ENCODE data around the gene TBC1D7. TPM values are rescaled to one million over a fixed set of nuclear protein-coding genes. Genes with fewer than 3 reads are reported as not detected.

Gene TBC1D7
- total RNA-seq, 4 donors from 2014 or later: 6.9 to 10.7 (median 9.6) TPM

DNA sequence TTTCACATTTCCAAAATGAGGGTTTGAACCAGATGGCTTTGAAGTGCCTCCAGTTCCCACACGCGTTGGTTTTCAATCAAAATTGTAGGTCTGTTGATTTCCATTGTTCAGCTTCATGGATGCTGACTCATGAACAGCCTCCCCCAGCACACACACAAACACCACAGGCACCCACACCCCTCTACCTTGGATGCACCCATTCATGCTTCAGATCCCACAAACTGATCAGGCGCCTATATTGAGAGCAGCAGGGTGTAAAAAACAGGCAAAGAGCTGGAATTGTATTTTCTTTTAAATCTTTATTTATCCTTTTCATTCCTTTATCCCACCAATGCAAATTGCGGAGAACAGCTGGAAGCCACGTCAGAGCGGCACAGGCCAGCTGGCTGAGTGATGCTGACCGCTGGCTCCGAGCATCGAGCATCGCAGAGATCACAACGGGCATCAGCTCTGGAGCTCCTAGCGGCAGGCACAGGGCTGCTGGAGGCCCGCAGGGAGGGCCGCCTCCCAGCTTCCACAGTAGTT is 29.3 kb upstream of the TBC1D7 start:
- H3K4me3 ChIP-seq (replicated peaks in 1 of 3): no peak overlapping the region
- 84 to 88% methylated on average over 14 of the region's 14 CpGs for WGBS, 2 donors
- peaks cover 0 to 18% of the 10 kb centered on the region in 2 donors for H3K4me1 ChIP-seq
- no peaks in the 10 kb centered on the region for H3K27me3 ChIP-seq
- no peak for DNase-seq
- TF ChIP-seq, protein P1, sequence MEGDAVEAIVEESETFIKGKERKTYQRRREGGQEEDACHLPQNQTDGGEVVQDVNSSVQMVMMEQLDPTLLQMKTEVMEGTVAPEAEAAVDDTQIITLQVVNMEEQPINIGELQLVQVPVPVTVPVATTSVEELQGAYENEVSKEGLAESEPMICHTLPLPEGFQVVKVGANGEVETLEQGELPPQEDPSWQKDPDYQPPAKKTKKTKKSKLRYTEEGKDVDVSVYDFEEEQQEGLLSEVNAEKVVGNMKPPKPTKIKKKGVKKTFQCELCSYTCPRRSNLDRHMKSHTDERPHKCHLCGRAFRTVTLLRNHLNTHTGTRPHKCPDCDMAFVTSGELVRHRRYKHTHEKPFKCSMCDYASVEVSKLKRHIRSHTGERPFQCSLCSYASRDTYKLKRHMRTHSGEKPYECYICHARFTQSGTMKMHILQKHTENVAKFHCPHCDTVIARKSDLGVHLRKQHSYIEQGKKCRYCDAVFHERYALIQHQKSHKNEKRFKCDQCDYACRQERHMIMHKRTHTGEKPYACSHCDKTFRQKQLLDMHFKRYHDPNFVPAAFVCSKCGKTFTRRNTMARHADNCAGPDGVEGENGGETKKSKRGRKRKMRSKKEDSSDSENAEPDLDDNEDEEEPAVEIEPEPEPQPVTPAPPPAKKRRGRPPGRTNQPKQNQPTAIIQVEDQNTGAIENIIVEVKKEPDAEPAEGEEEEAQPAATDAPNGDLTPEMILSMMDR (IDR thresholded peaks at IDR 0.05): no peak
- no peak for TF ChIP-seq POLR2A (IDR thresholded peaks at IDR 0.05)
- intact Hi-C loops (cut with DNase I): no loop called here
- no peak overlapping the region for H3K27ac ChIP-seq
- no peaks in the 10 kb centered on the region for H3K9me3 ChIP-seq
- no peaks in the 10 kb centered on the region for H3K36me3 ChIP-seq

DNA sequence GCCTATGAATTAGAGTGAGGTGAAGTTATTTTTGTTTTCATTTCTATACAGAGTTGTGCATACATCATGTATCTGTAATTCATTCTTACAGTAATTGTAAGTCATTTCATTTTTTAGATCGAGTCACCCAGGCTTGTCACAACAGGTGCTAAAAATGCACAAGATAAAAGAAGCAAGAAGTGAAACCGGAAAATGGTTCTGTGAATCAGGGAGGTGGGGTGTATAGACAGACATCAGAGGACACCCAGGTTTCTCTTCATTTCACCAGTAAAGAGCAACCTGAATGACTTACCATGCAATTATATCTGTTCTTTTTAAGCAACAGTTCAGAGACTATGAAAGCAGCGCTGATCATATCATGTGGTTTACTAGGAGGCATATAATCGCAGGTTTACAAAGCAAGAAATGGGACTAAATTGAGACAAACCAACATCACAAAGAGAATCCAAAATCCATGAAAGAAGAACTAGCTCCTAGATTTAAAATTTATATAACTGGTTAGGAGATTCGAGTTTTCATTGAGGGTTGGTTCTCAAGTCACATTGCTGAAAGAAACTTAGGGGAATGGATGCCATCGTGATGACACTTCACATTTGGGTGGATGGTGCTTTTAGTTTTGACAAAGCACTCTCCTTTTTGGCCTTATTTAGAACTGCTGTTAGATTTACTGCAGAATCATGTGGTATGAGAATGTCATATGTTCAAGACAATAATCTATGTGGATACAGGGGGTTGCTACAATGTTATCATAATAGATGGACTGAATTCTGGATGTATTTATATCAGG is 27.9 kb upstream of the TBC1D7 start:
- no peak overlapping the region for H3K4me3 ChIP-seq (replicated peaks in 1 of 3)
- H3K36me3 ChIP-seq: no peaks in the 10 kb centered on the region
- no peaks in the 10 kb centered on the region for H3K9me3 ChIP-seq
- peaks cover 0 to 14% of the 10 kb centered on the region in 2 donors for H3K4me1 ChIP-seq
- no peaks in the 10 kb centered on the region for H3K27me3 ChIP-seq
- TF ChIP-seq, protein P1 (IDR thresholded peaks at IDR 0.05): no peak
- TF ChIP-seq POLR2A (IDR thresholded peaks at IDR 0.05): no peak
- intact Hi-C loops (cut with DNase I): no loop called here
- no peak for DNase-seq
- 82 to 93% methylated on average over 6 of the region's 6 CpGs for WGBS, 2 donors
- no peak overlapping the region for H3K27ac ChIP-seq

DNA sequence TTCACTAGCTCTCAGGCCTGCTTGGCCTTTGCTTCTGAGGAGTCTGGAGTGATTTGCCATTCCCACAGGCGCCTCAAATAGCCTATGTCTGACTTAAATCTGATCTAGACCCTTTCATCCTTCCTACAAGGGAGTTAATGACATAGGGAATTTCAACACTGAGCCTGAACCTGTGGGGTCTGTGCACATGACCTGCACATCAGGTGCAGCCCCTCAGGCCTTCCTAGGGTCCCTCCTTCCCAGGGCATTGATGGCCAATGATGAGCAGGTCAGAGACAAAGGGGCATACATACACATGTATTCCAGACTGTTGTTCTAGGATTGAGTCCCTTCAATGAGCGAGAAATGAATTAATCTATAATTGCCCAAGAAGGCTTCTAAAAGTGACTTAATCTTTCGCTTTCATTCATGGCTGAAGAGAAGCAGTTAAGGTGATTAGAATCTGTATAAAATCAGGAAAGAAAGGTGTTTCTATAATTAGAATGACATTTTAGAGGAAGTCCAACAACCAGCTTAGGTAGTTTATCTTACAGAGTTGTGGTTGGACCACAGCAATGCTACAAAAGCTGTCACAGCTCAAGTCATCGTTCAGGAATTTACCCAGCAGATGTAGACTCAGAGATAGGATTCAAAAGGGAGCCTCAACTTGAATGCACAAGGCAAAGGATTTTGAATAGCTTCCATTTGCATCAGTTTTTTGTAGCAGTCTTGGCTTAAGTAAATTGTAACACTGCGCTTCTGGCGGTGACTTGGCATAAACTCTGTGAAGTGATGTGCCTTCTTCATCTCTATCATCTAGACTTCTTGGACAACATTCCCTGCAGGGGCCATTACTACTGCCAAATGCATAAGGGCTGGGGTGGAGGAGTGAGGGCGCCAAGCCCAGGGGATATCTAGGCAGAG is 27.0 kb upstream of the TBC1D7 start:
- WGBS, 2 donors: 80 to 84% methylated on average over 7 of the region's 7 CpGs
- Histone ChIP-seq H3K4me3 (replicated peaks in 1 of 3) (no peak overlapping the region), H3K36me3 (no peaks in the 10 kb centered on the region), H3K4me1 (peaks cover 0 to 5% of the 10 kb centered on the region in 2 donors), H3K9me3 (no peaks in the 10 kb centered on the region), H3K27me3 (no peaks in the 10 kb centered on the region), H3K27ac (no peak overlapping the region)
- no peak for DNase-seq
- intact Hi-C loops (cut with DNase I): no loop called here
- no peak for TF ChIP-seq POLR2A (IDR thresholded peaks at IDR 0.05)
- TF ChIP-seq, protein P1 (IDR thresholded peaks at IDR 0.05): no peak

DNA sequence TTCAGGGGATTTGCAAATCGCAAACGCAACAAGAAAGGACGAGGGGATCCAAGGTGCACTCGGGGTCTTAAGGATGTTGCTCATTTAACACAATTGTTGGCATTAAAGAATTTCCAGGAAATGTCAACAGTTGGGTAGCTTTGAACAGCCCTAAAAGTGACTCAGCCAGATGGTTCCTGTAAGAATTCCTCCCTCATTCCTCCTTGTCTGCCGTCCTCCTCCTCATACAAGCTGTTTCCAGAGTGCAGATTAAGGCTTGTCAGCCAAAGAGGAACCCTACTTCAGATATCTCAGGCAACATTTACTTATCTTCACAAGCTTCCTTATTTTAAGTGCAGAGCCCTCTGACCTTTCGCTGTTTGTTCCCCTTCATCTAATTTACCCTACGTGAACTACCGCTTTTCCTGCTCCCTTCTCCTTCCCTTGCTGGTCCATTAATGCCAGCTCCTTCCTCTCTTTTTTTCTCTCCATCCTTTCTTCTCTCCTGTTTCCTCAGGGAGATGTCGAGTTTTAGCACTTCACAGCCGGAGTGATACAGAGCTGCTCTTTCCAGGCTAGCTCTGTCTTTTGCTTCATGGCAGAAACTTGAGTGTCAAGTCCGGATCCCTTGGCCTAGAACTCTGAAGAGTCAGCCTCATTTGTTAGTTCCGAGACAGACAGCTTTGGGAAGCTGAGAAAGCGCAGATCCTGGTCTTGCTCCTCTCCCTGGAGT is 26.1 kb upstream of the TBC1D7 start:
- H3K9me3 ChIP-seq: no peaks in the 10 kb centered on the region
- peaks cover 0 to 4% of the 10 kb centered on the region in 2 donors for H3K4me1 ChIP-seq
- no peak for DNase-seq
- no peak overlapping the region for H3K27ac ChIP-seq
- WGBS, 2 donors: 76 to 81% methylated on average over 13 of the region's 13 CpGs
- intact Hi-C loops (cut with DNase I): no loop called here
- H3K36me3 ChIP-seq: no peaks in the 10 kb centered on the region
- H3K27me3 ChIP-seq: no peaks in the 10 kb centered on the region
- TF ChIP-seq, protein P1 (IDR thresholded peaks at IDR 0.05): no peak
- TF ChIP-seq POLR2A (IDR thresholded peaks at IDR 0.05): no peak
- H3K4me3 ChIP-seq (replicated peaks in 1 of 3): no peak overlapping the region

All from thyroid gland (tissue), 4 donors.